ENCODE measurements around the gene CCDC85C. TPM values are rescaled to one million over a fixed set of nuclear protein-coding genes. Genes with fewer than 3 reads are reported as not detected.

The CCDC85C gene
- total and polyA plus RNA-seq, 2 experiments from 2014 or later = 4.5 to 24.9 TPM

DNA sequence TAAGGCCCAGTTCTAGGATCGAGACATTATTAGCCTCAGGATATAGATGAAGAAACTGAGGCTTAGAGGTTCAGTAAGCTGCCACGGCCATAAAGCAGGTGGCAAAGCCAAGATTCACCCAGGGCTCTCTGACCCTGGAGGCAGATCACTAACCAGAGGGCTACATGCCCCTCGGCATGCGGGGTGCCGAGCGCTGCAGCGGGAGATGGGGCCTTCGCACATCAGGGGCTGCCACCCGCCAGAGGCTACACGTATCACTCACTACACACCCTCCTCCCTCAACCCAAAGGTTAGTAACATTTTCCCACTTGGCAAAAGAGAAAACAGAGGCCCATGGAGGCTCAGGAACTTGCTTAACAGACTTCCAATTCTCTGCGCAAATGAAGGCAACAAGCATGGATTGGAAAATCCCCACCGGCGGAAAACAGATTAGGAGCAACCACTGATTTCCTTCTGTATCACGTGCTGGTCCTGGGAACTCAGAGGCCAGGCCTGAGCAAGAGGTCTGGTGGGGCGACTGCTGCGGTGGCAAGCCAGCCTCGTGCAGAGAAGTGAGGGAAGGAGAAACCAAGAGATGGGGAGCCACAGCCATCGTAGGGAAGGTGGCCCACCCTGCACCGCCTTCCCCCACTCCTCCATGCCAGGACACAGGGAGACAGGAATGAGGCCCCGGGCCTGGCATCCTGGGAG, 6.0 kb downstream of the CCDC85C start:
- peaks cover 83% of the 10 kb centered on the region for H3K79me2 ChIP-seq (replicated peaks; ENCODE audit: insufficient read depth)
- H3K36me3 ChIP-seq (ENCODE audit: insufficient read depth) = no peaks in the 10 kb centered on the region
- no peaks in the 10 kb centered on the region for H3F3A ChIP-seq (replicated peaks; ENCODE audit: low read depth)
- ATAC-seq = no peak
- H3K4me2 ChIP-seq = no peak overlapping the region
- no peak overlapping the region for H3K4me3 ChIP-seq
- DNase-seq (ENCODE audit: low spot score) = no peak
- Mint-ChIP-seq H3K27me3 (ENCODE audit: insufficient read depth, low read depth, poor library complexity) (peaks cover 33% of the 10 kb centered on the region), H3K4me1 (peaks cover 35% of the 10 kb centered on the region), H3K9me3 (no peaks in the 10 kb centered on the region; the same call in 2 of the 3 replicates), H3K27ac (no peak overlapping the region), H3K36me3 (ENCODE audit: low read depth) (no peaks in the 10 kb centered on the region; the same call in 2 of the 3 replicates), H3K4me3 (no peak overlapping the region)
- TF ChIP-seq, protein P1, sequence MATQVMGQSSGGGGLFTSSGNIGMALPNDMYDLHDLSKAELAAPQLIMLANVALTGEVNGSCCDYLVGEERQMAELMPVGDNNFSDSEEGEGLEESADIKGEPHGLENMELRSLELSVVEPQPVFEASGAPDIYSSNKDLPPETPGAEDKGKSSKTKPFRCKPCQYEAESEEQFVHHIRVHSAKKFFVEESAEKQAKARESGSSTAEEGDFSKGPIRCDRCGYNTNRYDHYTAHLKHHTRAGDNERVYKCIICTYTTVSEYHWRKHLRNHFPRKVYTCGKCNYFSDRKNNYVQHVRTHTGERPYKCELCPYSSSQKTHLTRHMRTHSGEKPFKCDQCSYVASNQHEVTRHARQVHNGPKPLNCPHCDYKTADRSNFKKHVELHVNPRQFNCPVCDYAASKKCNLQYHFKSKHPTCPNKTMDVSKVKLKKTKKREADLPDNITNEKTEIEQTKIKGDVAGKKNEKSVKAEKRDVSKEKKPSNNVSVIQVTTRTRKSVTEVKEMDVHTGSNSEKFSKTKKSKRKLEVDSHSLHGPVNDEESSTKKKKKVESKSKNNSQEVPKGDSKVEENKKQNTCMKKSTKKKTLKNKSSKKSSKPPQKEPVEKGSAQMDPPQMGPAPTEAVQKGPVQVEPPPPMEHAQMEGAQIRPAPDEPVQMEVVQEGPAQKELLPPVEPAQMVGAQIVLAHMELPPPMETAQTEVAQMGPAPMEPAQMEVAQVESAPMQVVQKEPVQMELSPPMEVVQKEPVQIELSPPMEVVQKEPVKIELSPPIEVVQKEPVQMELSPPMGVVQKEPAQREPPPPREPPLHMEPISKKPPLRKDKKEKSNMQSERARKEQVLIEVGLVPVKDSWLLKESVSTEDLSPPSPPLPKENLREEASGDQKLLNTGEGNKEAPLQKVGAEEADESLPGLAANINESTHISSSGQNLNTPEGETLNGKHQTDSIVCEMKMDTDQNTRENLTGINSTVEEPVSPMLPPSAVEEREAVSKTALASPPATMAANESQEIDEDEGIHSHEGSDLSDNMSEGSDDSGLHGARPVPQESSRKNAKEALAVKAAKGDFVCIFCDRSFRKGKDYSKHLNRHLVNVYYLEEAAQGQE (IDR thresholded peaks at IDR 0.05; ENCODE audit: unreplicated experiment) = no peak
- TF ChIP-seq ZNF114 (CRISPR knock-in tag; IDR thresholded peaks at IDR 0.05) (no peak), NANOG (IDR thresholded peaks at IDR 0.05; ENCODE audit: borderline replicate concordance) (no peak), EZH2phosphoT487 (IDR thresholded peaks at IDR 0.05; ENCODE audit: unreplicated experiment) (no peak), ZNF331 (CRISPR knock-in tag; IDR thresholded peaks at IDR 0.05; ENCODE audit: low read depth) (no peak), JUNB (IDR thresholded peaks at IDR 0.05; ENCODE audit: unreplicated experiment) (no peak), STAT1 (IDR thresholded peaks at IDR 0.05; ENCODE audit: unreplicated experiment) (no peak), EZH2 (IDR thresholded peaks at IDR 0.05; ENCODE audit: low read depth, unreplicated experiment) (no peak), POLR2AphosphoS5 (IDR thresholded peaks at IDR 0.05; ENCODE audit: low read depth) (no peak)
- TF ChIP-seq, protein P2, sequence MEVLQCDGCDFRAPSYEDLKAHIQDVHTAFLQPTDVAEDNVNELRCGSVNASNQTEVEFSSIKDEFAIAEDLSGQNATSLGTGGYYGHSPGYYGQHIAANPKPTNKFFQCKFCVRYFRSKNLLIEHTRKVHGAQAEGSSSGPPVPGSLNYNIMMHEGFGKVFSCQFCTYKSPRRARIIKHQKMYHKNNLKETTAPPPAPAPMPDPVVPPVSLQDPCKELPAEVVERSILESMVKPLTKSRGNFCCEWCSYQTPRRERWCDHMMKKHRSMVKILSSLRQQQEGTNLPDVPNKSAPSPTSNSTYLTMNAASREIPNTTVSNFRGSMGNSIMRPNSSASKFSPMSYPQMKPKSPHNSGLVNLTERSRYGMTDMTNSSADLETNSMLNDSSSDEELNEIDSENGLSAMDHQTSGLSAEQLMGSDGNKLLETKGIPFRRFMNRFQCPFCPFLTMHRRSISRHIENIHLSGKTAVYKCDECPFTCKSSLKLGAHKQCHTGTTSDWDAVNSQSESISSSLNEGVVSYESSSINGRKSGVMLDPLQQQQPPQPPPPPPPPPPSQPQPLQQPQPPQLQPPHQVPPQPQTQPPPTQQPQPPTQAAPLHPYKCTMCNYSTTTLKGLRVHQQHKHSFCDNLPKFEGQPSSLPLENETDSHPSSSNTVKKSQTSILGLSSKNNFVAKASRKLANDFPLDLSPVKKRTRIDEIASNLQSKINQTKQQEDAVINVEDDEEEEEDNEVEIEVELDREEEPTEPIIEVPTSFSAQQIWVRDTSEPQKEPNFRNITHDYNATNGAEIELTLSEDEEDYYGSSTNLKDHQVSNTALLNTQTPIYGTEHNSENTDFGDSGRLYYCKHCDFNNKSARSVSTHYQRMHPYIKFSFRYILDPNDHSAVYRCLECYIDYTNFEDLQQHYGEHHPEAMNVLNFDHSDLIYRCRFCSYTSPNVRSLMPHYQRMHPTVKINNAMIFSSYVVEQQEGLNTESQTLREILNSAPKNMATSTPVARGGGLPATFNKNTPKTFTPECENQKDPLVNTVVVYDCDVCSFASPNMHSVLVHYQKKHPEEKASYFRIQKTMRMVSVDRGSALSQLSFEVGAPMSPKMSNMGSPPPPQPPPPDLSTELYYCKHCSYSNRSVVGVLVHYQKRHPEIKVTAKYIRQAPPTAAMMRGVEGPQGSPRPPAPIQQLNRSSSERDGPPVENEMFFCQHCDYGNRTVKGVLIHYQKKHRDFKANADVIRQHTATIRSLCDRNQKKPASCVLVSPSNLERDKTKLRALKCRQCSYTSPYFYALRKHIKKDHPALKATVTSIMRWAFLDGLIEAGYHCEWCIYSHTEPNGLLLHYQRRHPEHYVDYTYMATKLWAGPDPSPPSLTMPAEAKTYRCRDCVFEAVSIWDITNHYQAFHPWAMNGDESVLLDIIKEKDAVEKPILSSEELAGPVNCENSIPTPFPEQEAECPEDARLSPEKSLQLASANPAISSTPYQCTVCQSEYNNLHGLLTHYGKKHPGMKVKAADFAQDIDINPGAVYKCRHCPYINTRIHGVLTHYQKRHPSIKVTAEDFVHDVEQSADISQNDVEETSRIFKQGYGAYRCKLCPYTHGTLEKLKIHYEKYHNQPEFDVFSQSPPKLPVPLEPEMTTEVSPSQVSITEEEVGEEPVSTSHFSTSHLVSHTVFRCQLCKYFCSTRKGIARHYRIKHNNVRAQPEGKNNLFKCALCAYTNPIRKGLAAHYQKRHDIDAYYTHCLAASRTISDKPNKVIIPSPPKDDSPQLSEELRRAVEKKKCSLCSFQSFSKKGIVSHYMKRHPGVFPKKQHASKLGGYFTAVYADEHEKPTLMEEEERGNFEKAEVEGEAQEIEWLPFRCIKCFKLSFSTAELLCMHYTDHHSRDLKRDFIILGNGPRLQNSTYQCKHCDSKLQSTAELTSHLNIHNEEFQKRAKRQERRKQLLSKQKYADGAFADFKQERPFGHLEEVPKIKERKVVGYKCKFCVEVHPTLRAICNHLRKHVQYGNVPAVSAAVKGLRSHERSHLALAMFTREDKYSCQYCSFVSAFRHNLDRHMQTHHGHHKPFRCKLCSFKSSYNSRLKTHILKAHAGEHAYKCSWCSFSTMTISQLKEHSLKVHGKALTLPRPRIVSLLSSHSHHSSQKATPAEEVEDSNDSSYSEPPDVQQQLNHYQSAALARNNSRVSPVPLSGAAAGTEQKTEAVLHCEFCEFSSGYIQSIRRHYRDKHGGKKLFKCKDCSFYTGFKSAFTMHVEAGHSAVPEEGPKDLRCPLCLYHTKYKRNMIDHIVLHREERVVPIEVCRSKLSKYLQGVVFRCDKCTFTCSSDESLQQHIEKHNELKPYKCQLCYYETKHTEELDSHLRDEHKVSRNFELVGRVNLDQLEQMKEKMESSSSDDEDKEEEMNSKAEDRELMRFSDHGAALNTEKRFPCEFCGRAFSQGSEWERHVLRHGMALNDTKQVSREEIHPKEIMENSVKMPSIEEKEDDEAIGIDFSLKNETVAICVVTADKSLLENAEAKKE (CRISPR knock-in tag; IDR thresholded peaks at IDR 0.05) = no peak
- TF ChIP-seq, protein P3, sequence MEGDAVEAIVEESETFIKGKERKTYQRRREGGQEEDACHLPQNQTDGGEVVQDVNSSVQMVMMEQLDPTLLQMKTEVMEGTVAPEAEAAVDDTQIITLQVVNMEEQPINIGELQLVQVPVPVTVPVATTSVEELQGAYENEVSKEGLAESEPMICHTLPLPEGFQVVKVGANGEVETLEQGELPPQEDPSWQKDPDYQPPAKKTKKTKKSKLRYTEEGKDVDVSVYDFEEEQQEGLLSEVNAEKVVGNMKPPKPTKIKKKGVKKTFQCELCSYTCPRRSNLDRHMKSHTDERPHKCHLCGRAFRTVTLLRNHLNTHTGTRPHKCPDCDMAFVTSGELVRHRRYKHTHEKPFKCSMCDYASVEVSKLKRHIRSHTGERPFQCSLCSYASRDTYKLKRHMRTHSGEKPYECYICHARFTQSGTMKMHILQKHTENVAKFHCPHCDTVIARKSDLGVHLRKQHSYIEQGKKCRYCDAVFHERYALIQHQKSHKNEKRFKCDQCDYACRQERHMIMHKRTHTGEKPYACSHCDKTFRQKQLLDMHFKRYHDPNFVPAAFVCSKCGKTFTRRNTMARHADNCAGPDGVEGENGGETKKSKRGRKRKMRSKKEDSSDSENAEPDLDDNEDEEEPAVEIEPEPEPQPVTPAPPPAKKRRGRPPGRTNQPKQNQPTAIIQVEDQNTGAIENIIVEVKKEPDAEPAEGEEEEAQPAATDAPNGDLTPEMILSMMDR (conservative IDR thresholded peaks at IDR 0.05; ENCODE audit: low read depth in 2 of 2) = no peak
- no peak overlapping the region for H3K27ac ChIP-seq (ENCODE audit: low read depth)
- peaks cover 23% of the 10 kb centered on the region for H3K27me3 ChIP-seq (ENCODE audit: insufficient read depth)
- peaks cover 15% of the 10 kb centered on the region for H3K4me1 ChIP-seq (ENCODE audit: insufficient read depth)
- no peak overlapping the region for H2AFZ ChIP-seq
- H4K20me1 ChIP-seq (replicated peaks; ENCODE audit: insufficient read depth) = peaks cover 28% of the 10 kb centered on the region; the same call in 1 of the 2 replicates
- no peaks in the 10 kb centered on the region for H3K9me2 ChIP-seq (ENCODE audit: insufficient read depth)
